Right lobe of liver (tissue), 4 donors: ENCODE results near the gene ARFGAP2.

Source experiments
- POLR2A ChIP-seq: fragments of 450-650 bp; IDR thresholded peaks from one replicate; pipeline ENCODE4 v1.6.1; 2017; ENCODE audit warnings: antibody characterized with exemption, mild to moderate bottlenecking
- TF ChIP-seq, protein P1 (sequence below), 4 donors: fragments of 200-600 bp in 3 of 4; fragments of 450-650 bp in 1 of 4; IDR thresholded peaks; one replicate each; pipeline versions ENCODE4 v1.5.1 to v1.8.0; 2016 to 2022; ENCODE audit warnings: antibody characterized with exemption in 4 of 4, mild to moderate bottlenecking in 2 of 4
- donor health status: DM: no; HTN: no; CAD: no.
- donor health status: DM: no; HTN: no; CAD: no.
- donor health status: DM: no; HTN: yes; CAD: no.

DNA sequence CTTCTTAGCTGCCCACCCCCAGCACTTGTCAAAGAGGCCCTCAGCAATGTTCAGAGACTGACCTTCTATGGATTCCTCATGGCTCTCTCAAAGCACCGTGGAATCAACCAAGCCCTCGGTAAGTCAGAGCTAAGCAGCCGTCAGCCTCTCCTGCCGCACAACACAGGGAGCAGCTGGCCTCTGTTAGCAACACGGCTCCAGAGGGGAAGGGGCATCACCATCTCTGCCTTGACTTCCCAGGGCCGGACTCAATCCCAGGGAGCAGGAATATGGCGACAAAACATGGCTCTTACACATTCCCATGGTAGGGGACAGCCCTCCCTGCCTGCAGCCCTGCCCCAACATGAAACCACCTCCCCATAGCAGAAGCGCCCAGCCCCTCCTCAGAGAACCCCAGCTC, 18.9 kb downstream of the ARFGAP2 start:
- no peak for TF ChIP-seq POLR2A
- TF ChIP-seq, protein P1, sequence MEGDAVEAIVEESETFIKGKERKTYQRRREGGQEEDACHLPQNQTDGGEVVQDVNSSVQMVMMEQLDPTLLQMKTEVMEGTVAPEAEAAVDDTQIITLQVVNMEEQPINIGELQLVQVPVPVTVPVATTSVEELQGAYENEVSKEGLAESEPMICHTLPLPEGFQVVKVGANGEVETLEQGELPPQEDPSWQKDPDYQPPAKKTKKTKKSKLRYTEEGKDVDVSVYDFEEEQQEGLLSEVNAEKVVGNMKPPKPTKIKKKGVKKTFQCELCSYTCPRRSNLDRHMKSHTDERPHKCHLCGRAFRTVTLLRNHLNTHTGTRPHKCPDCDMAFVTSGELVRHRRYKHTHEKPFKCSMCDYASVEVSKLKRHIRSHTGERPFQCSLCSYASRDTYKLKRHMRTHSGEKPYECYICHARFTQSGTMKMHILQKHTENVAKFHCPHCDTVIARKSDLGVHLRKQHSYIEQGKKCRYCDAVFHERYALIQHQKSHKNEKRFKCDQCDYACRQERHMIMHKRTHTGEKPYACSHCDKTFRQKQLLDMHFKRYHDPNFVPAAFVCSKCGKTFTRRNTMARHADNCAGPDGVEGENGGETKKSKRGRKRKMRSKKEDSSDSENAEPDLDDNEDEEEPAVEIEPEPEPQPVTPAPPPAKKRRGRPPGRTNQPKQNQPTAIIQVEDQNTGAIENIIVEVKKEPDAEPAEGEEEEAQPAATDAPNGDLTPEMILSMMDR (IDR thresholded peaks at IDR 0.05), result no peak
